ENCODE results near the gene LSP1.
"Not testable (repeated sequence)": the region's sequence is repeated elsewhere in the genome, so short reads cannot be mapped to it uniquely, and the experiment has no call there.

Gene LSP1

DNA sequence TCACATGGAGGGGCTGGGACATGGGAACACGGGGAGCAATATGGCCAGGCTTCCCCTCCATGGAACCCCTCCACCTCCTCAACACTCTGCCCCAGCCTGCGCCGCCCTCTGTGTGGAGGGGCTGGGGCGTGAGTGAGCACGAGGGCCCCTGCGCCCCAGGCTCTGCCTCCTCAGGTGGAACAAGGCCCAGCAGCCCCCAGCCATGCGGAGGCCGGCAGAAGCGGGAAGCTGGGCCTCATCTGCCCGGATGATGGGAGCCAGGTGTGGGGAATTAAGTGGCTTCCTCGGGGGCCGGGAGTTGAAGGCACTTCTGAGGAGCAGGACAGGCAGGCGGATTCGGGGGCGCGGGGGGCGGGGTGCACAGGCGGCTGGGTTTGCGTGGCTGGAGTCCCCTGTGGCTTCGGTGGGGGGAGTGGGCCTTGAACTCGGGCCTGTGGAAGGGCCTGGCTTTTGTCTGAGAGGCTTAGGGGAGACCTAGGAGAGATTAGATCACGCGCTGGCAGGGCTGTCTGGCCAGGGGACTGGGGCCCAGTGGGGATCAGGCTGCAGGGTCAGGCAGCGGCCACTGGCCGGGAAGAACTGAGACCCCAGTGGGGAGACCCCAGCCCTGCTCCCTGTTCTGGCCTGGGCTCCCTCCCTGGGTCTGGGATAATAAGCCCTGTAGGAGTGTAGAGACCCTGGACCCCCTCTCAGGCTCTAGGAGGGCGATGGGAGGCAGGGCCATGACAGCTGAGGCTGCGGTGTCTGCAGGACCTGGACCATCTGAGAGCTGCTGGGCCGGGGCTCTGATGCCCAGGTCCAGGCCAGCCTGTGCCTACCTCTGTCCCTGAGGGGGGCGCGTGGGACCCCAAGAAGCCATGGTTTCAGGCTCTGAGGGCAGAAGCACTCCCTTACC lies 25.5 kb downstream of the LSP1 start:
- DNase-seq: no peak

DNA sequence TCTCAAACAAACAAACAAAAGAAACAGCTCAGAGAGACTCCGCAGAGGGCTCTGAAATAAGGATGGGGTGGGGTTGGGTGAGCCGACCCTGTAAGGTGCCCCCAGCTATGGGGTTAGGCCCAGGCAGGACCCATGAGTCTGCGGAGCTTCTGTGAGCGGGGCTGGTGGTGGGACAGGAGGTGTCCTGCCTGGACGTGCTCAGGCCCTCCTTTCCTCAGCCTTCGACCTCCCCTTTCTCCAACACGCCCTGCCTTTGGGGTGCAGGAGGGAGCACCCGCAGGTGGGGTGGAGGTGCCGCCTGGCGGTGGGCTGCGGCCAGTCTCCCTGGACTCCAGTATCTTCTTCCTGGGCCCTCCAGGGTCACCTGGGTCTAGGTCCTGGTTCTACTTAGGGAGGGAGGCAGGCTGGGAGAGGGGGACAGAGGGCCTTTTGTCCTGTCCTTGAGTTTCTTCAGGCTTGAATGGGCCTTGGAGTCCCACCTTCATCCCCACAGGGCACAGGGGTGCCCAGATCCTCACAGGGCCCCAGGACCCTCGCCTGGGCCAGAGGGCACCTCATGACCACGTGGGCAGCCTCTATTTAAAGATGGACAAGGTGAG lies 26.6 kb downstream of the LSP1 start:
- DNase-seq: no peak

DNA sequence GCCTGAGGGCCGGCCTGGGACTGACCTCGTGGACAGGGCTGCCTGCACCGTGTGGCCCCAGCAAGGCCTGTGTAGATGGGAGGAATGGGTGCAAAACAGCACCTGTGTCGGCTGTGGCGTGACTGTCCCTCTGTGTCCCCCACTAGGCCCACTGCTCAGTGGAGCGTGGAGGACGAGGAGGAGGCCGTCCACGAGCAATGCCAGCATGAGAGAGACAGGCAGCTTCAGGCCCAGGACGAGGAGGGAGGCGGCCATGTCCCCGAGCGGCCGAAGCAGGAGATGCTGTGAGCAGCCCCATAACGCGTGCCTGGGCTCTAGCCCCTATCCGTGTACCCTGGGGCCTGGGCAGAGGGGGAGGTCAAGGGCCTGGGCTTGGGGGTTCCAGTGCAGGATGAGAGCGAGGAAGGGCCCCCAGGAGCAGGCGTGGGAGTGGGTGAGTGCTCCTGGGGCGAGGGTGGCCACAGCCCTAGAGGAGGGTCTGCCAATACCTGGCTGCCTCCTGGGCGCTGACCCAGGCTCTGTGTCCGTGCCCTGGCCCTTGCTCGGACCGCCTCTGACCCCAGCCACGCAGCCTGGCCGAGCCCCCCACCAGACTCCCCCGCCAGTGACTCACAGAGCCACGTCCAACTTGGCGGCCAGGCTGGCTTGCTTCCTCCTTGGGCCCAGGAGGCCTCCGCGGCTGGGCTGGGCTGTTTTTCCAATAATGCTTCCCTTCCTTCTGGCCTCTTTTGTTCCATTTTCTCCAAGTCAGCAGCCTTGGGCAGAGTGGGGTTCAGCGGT lies 27.2 kb downstream of the LSP1 start:
- no peak for DNase-seq

DNA sequence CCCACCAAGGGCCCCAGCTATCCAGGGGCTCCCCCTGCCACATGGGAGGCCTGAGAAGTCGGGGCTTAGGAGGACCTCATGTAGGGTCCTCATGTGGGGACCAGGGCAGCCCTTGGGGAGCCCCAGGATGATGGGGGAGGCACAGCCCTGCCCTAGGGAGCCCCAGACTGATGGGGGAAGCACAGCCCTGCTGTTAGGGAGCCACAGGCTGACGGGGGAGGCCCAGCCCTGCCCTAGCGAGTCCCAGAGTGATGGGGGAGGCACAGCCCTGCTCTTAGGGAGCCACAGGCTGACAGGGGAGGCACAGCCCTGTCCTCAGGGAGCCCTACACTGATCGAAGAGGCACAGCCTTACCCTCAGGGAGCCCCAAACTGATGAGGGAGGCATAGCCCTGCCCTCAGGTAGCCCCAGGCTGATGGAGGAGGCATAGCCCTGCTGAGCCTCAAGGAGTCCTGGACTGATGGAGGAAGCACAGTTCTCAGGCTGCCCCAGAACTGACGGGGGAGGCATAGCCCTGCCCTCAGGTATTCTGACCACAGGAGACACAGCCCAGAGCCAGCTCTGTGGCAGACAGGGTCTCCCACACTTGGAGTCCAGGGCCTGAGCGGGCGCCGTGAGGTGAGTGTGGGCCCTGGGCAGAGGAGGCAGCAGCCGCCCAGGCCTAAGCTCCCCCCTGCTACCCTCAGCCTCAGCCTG lies 28.0 kb downstream of the LSP1 start:
- DNase-seq: no peak

DNA sequence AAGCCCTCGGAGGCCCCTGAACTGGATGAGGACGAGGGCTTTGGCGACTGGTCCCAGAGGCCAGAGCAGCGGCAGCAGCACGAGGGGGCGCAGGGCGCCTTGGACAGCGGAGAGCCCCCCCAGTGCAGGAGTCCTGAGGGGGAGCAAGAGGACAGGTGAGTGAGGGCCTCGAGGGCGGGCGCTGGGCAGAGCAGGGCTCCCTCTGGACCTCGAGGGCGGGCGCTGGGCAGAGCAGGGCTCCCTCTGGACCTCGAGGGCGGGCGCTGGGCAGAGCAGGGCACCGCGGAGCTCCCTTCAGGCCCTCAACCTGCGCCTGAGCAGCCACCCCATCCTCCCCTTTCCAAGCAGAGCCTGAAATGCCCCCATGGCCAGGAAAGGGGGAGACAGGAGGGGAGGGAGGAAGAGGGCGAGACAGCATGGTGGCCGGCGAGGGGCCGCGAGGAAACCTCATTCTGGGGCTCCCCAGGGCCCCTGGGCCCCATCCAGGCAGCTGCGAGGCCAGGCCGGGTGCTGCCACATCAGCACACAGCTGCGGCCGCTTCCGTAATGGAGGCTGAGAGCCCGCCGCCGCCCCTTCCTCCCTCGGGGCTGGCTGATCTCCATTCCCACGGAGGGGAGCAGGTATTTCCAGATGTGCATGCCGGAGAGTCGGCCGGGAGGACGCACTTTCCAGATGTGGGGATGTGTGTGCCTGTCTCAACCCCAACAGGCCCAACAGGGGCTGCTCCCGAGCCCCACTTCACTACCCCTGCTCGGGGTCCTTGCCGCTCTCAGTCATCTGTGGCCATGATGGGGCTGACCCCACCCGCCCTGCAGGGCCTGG lies 28.8 kb downstream of the LSP1 start:
- DNase-seq: no peak

DNA sequence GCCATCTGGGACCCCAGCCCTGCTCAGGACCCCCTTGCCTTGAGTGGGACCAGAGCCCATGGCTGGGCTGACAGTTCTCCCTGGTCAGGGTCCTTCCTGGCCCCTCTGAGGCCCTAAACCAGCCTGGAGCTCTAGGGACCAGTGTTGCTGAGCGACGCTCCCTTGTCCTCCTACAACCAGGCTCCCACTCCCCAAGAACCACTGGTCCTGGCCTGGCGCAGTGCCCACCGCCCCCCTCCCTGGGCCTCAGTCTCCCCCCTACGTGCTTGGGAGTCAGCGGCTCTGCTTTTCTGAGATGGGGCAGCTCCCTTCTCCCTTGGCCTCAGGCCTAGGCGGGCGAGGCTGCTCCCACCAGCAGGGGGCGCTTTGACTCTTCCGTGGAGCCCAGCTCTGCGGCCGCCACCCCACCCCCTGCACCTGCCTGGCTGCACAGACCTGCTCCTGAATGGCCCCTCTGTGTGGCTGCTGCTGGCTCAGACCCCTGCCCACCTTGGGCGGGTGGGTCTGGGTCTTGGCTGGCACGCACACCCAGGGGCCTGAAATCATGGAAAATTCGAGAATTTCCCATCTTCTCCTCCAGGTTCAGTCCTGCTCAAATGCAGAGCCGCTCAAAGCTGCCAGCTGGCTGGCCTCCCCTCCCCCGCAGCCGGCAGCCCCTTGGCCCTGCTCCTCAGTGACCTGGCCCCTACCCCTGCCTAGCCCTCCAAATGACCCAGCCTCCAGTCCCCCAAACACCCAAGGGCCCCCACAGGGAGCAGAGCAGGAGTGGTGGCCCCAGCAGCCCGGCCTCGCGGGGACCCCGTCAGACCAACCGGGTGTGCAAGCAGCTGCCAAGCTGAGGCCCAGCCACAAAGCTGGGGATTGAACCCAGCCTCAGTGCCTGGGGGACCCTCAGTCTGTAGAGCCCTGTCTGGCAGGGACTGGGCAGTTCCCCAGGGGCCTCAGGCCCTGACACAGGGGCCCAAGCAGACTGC lies 29.7 kb downstream of the LSP1 start:
- peak in 1 of 2 experiments; percentile 50 for DNase-seq

DNA sequence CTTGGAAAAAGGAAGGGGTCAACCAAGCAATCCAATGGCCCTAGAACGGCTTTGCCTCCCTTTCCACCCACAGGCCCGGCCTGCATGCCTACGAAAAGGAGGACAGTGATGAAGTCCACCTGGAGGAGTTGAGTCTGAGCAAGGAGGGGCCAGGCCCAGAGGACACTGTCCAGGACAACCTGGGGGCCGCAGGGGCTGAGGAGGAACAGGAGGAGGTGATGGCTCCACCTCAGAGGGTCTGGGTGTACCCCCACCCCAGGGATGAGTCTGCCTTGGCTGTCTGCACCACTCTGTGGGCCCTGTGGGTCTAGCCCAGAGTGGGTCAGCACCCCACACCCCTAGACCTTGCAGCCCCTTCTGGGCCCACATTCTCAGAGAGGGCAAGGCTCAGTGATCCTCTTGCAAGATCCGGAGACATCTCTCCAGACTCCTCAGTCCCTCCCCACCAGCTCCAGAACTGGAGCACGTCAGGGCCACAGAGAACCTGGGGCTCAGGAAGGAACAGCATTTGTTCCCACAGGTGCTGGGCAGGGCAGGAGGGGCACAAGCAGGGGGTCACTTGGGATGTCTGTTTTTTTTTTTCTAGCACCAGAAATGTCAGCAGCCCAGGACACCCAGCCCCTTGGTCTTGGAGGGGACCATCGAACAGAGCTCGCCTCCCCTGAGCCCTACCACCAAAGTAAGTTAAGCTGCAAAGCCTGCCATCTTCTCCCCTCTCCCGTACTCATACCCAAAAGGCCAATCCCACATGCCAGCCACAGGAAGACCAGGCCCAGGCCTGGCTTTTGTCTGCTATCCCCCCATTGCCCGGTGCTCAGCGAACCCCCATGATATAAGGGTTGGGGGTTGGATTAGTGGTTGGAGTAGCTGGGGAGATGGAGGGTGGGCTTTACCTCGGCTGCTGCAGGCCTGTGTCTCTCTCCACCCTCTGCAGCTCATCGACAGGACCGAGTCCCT lies 30.7 kb downstream of the LSP1 start:
- no peak for DNase-seq

DNA sequence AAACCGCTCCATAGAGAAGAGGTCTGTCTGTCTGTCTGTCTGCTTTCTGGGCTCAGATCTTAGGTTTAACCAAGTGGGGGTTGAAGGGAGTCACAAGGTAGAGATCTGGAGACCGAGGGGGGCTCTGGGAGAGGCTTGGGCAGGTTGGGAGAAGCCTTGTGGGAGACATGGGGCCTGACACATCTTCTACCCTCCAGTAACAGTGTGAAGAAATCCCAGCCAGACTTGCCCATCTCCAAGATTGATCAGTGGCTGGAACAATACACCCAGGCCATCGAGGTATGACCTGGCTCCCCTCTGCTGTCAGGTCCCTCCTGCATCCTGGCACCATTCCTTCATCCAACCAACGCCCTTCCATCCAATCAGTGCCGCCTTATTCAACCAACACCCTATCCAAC lies 31.4 kb downstream of the LSP1 start:
- DNase-seq: no peak

DNA sequence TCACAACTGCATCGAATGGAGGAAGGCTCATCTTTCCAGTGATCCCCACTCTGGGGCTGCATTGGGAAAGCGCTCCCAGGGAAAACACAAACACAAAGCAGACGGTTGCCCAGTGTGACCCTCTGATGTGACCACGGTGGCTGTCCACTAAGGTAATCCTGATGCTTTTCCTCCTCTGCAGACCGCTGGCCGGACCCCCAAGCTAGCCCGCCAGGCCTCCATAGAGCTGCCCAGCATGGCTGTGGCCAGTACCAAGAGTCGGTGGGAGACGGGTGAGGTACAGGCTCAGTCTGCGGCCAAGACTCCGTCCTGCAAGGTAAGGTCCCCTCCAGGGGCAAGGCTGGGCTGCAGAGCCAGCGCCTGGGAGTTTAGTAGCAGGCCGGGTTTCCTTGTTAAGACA lies 33.7 kb downstream of the LSP1 start:
- DNase-seq: not testable (repeated sequence)

DNA sequence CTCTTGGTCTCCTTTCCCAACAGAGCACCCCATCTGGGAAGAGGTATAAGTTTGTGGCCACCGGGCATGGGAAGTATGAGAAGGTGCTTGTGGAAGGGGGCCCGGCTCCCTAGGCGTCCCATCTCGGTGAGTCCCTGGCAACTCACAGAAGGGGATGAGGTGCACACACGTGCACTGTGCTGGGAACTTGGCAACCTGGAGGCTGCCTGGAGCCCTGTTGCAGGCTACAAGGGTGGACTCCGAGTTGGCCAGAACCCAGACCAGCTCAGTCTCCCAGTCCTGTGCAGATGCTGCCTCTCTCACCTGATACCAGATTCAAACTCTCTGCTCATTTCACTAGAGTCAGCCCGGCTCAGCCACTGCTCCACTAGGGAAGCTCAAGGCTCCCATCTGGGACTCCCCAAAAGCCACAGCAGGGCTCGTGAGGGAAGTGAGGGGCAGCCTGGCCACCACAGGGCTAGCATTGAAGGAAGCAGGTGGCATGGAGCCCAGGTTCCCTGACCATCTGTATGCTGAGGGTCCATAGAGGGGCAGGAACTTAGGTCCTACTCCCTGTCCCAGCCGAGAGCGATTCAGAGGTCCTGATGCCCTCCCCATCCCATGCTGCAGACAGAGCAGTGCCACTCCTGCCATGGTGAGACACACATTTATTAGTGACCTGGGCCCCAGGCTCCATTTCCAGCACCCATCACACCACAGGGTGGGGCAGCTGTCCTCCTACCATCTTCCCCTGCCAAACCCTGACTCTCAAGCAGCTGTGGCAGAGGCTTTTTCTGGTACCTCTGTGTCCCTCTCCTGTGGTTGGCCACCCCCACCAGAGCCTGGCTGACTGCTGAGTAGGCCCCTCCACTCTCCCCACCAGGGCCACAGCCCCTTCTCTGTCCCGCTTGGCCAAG lies 34.8 kb downstream of the LSP1 start:
- DNase-seq: no peak

DNA sequence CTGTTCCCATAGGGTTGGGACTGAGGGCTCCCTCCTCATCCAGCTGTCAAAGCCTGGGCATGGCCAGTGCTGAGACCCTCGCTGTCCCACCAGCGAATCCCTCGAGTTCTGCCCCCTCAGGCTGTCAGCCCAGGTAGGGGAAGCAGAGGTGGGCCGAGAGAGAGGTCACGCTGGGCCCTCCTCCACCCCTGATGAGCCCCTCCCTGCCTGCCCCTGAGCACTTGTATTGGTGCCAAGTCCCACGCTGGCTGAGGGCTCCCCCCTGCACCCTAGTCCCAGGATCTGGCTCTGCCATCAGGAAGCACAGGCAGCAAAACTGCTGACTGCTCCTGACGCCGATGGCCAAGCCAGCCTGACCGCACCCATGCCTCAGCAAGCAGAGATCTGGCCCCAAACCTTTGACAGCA lies 35.5 kb downstream of the LSP1 start:
- DNase-seq: no peak

DNA sequence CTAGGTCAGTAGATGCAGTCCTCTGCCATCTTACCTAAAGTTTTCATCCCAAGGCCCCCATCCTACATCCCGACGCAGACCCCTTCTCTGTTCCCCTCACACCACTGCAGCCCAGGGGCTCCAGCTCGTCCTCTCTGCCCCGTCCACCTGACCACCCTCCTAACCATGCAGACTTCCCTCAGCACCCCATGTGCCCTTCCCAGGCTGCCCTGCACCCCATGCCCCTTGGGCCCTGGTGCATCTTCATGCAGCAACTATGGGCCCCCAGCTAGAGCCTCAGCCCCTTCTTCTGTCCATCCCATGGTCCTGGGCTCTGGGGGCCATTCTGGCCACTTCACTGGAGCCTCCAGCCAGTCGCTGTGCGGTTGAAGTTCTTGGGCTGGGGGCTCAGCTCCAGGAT lies 35.9 kb downstream of the LSP1 start:
- DNase-seq: no peak

DNA sequence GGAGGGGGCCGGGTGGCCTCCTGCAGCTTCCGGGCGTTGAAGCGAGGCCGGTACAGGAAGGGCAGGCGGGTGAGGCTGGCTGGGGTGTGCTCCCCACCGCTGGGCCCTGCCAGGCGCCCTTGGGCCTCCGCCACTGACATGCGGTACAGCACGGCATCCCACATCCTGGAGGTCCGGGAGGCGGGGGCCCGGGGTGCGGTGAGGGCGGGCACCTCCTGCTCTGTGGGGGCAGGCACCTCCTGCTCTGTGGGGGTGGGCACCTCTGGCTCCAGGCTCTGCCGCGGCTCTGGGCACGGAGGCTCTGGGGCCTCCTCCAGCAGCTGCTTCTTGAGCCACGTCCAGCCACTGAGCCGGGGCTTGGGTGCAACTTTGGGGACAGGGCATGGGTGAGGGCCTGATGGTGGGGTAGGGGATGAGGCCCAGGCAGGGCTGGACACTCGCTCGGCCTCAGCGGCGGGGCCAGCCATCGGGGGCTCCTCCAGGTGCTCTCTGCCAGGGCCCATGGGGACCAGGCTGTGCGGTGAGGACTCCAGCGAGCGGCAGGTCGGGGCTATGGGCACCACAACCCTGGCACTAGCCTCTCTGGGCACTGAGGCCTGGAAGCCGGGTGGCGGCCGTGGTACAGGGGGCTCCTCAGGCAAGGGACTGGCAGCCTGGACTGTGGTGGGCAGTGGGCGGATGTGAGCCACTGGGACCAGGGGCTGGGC lies 36.5 kb downstream of the LSP1 start:
- no peak for DNase-seq

DNA sequence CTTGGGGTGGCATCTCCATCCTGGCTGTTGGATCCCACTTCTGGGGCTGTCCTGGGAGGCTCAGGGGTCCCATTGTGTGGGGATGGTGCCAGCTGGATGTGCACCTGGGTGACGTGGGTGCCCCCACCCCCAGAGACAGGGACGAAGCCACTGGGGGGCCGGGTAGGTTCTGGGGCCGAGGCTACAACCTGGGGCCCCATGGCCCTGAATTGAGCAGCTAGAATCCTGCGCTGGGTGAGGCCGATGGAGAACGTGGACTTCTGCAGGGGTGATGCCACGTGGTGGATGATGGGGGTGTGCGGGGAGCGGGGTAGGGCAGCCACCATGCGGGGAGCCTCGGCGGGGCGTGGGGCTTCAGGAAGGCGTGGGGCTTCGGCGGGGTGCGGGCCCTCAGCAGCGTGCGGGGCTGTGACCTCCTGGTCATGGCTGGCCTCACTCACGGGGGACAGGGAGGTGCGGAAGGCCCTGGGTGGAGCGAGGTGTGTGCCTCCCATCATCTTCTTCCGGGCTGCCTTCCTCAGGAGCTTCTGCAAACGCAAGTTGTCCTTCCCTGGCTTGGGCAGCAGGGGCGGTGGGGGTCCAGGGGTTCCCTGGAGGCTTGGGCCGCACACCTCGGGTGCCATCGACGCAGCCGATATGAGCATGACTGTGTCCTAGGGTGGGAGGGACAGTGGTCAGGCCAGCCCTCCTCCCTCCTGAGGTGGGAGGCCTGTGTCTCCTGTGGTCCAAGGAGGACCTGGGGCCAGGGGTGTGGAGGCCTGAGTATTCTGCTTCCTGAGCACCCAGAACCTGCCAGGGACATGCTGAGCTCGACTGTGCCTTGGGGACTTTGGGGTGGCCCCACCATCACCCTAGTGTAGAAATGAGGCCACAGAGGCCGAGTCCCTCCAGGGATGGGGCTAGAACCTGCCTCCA lies 37.3 kb downstream of the LSP1 start:
- no peak for DNase-seq

DNA sequence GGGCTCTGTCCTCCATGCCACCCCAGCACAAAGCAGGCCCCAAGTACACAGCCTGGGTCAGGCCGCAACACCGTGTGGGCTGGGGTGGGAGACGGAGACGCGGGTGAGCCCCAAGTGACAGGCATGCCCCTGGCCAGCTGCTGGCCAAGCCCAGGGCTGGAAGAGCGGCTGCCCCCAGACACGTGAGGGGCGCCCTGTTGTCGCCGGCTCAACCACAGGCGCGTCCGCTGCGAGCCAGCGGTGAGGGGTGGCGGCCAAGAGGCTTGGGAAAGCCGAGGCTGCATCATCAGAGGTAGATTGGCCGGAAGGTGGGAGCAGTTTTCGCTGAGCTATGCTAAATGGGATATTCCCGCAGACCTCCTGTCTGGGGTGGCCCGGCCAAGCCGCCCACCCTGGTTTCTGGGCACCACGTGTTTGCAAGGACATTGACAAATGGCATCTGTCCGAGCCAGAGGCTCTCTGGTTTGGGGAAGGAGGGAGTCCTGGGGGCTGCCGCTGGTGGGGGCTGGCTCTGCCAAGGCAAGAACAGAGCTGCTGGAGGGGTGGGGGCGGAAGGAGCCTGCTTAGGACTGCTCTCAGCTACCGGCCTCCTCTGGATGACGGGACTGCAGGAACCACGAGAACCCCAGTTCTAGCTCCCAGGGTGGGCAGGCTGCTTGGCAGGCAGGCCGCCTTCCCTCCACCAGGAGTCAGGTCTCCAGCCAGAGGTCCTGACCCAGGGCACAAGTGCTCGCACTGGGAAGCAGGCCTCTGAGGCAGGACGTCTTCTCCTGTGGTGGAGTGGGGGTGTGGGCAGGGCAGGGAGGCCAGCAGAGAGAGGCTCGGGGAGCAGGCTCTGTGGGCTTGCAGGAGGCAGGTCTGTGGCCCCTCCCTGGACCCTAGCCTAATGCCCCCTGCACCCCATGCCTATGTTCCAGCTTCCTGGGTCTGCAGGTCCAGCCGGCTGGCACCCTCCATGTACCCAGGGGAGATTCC lies 38.3 kb downstream of the LSP1 start:
- DNase-seq: no peak

DNA sequence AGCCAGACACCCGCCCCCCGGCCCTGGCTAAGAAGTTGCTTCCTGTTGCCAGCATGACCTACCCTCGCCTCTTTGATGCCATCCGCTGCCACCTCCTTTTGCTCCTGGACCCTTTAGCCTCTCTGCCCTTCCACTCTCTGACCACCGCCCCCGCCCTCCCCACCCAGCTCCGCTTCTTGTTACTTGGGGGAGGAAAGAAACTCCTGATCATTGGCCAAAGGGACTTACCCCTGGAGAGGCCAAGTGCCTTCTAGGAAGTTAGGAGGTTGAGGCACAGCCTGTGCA lies 38.9 kb downstream of the LSP1 start, which contains the start of gene PRR33:
PRR33 (minus strand) TSS at position 65 of the 285 bp plus-strand sequence. CDS start 1,311 bp downstream, outside the sequence.
- no peak for DNase-seq

Data from NCI-H524 (cell line).